GM21367 (cell line): Measurements from ENCODE around the gene UQCC5.

ENCODE experiments used
- ATAC-seq: cut with Tn5 transposase; IDR thresholded peaks from one replicate; pipeline ENCODE4 v1.9.1; 2021; ENCODE audit not compliant: unreplicated experiment

Gene UQCC5

DNA sequence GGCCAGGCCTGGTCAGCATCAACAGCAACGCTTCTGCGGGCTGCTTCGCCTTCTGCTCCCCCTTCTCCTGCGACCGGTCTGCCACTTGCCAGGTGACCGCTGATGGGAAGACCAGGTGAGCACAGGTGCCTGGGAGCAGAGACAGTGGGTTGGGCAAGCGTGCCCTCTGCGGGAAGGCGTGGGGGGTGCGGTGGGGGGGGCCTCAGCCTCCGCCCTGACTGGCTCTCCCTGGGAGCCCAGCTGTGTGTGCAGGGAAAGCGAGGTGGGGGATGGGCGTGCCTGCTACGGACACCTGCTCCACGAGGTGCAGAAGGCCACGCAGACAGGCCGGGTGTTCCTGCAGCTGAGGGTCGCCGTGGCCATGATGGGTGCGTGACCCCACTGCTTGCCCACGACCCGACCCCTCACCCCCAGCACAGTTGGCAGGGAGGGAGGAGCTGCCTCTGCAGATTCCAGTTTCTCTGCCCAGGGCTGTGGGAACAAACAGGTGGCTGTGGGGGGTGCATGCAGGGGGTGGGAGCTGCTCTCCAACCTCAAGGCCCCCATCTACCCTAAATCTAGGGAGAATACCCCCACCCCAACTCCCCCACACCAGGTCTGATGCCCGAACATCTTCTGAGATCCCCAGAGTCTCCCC, 32.5 kb upstream of the UQCC5 start:
- no peak for ATAC-seq

DNA sequence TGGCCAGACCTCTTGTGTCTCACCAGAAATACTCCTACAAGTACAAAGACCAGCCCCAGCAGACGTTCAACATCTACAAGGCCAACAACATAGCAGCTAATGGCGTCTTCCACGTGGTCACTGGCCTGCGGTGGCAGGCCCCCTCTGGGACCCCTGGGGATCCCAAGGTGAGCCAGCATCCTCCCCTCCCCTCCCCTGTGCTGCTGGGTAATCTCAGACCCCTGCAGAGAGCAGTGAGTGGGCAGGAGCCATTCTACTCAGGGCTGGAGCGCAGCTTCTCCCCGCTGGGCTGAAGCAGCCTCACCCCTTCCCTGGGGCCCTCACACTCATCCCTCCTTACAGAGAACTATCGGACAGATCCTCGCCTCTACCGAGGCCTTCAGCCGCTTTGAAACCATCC, 31.4 kb upstream of the UQCC5 start:
- no peak for ATAC-seq

- ATAC-seq = no peak
These were observed 30.0 kb upstream of the UQCC5 start for GRCh38 chr3:52506266-52506966.

DNA sequence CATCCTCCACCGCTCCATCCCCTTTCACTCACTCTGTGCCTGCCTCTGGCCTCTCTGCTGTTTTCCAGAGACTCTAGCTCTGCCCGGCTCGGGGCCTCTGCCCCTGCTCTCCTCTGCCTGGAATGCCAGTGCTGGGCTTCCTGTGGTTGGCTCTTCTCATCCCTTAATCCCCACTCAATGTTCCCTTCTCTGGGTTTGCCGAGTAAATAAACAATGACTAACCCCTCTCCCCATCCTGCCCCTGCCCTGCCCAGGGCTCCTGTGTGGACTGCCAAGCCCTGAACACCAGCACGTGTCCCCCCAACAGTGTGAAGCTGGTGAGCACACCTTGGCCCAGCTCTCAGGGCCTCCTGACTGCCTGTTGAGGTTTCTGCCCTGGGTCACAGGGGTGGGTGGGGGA, 29.0 kb upstream of the UQCC5 start:
- no peak for ATAC-seq

DNA sequence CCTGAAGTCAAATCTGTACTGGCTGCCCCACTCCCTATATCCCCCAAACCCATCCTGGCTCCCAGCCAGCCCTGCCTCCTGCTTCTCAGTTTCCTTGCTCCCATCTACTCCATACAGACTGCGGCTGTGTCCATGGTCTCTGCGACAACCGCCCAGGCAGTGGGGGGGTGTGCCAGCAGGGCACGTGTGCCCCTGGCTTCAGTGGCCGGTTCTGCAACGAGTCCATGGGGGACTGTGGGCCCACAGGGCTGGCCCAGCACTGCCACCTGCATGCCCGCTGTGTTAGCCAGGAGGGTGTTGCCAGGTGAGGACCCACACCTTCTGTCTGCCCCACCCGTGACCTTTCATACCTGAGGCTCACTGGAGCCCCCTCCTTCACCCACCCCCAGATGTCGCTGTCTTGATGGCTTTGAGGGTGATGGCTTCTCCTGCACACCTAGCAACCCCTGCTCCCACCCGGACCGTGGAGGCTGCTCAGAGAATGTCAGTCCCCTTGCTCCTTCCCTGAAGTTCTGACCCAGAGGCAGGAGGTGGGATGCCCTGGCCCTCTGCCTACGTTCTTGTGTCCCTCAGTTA, 26.6 kb upstream of the UQCC5 start:
- no peak for ATAC-seq

GRCh38 chr3:52511509-52511908, 24.9 kb upstream of the UQCC5 start:
- ATAC-seq = no peak

DNA sequence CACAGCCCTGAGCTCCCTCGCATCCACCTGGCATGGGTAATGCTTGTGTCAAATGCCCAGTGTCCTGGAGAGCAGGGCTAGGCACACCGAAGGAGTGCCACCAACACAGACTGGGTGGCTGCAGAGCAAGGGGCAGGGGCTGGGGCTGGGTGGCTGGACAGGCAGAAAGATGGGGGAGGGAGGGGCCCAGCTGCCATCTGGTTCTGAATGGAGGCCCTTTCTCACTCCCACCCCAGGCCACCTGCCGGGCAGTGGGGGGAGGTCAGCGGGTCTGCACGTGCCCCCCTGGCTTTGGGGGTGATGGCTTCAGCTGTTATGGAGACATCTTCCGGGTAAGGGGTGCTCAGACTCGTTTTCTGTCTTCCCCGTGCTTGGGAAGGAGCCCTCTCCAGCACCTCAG, 24.3 kb upstream of the UQCC5 start:
- no peak for ATAC-seq

- no peak for ATAC-seq
These were observed 23.7 kb upstream of the UQCC5 start for GRCh38 chr3:52512727-52513126.

DNA sequence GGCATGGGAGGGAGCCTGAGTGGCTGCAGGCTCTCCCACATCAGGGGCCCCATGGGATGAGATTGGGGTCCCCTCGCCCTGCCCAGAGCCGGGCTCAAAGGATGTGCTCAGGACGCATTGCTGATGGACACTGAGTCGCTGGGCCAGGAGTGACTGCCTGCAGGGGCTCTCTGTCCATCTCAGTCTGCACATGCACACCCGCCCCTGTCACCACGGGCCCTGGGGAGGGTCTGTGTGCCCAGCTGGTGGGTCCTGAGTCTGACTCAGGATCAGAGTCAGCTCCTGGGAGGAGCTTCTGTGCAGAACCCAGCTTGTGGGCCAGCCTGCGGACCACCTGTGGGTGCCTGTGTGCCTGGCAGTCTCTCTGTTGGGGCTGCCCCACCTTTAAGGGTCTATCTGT, 23.1 kb upstream of the UQCC5 start:
- ATAC-seq = no peak

DNA sequence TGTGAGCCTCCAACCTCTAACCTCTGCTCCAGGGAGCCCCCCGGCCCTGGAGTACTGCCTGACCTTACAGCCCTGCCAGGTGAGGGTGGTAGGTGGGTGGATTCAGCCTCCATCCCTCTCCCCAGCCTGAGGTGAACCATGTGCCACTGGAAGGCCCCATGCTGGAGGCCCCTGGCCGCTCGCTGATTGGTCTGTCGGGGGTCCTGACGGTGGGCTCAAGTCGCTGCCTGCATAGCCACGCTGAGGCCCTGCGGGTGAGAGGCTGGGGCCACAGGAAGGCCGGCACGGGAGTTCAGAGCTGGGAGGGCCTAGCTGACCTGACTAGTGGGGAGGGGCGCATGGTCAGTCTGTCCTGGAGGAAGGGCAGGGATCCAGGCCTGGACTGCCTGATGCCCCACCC, 21.8 kb upstream of the UQCC5 start:
- no peak for ATAC-seq

DNA sequence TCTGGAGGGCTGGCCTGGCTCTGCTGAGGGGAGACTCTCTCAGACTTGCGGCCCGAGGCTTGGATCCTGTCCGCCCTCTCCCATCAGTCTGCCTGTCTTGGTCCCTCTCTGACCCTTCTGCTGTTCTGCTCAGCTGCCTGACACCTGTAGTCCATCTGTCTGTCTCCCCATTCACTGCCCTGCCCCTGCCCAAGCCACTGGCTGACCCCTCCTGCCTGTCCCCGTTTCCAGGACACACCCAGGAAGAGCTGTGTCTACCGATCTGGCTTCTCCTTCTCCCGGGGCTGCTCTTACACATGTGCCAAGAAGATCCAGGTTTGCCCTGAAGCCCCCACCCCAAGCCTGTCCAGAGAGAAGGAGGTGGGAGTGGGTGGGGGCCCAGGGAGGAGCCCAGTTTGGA, 21.2 kb upstream of the UQCC5 start:
- ATAC-seq = no peak

GRCh38 chr3:52516509-52517195, 19.8 kb upstream of the UQCC5 start:
- no peak for ATAC-seq

GRCh38 chr3:52517796-52518722, 18.3 kb upstream of the UQCC5 start:
- no peak for ATAC-seq

DNA sequence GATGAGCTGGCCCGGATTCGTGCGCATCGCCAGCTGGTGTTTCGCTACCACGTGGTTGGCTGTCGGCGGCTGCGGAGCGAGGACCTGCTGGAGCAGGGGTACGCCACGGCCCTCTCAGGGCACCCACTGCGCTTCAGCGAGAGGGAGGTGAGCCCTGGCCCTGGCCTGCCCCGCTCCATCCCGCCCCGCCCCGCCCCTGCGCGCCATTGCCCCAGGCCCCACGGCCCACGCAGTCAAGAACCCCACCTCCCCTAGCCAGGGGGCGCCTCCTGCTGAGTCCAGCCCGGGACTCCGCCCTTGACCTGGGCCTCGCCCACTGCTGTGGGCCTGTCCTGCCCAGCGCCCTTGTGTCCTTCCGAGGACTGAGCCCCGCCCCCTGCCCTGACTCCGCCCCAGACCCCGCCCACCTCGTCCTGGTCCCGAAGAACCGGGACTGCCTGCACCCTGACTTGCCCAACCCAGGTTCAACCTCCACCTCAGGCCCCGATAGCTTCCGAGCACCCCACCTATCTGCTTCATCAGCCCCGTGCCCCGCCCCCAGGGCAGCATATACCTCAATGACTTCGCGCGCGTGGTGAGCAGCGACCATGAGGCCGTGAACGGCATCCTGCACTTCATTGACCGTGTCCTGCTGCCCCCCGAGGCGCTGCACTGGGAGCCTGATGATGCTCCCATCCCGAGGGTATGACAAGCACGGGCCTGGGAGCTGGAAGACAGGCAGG, 17.5 kb upstream of the UQCC5 start:
- no peak for ATAC-seq

DNA sequence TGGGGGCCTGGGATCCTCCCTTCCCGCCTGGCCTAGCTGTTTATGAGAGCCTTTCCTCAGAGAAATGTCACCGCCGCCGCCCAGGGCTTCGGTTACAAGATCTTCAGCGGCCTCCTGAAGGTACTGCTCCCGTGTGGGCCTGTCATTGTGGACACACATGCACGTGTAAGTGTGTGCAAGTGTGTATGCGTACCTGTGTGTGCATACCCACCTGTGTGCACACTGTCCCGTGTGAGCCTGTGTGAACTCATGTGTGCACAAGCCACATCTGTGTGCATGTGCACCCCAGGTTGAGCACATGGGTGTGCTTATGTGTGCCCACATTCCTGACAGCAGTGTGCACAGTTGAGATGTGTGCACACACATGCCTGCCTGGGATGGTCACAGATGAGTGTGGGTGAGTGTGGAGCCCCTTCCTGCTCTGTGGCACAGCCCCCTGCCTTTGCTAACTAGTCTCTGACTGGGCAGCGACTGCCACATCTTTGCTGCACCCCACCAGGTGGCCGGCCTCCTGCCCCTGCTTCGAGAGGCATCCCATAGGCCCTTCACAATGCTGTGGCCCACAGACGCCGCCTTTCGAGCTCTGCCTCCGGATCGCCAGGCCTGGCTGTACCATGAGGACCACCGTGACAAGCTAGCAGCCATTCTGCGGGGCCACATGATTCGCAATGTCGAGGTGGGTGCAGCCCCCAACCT, 16.8 kb upstream of the UQCC5 start:
- no peak for ATAC-seq

DNA sequence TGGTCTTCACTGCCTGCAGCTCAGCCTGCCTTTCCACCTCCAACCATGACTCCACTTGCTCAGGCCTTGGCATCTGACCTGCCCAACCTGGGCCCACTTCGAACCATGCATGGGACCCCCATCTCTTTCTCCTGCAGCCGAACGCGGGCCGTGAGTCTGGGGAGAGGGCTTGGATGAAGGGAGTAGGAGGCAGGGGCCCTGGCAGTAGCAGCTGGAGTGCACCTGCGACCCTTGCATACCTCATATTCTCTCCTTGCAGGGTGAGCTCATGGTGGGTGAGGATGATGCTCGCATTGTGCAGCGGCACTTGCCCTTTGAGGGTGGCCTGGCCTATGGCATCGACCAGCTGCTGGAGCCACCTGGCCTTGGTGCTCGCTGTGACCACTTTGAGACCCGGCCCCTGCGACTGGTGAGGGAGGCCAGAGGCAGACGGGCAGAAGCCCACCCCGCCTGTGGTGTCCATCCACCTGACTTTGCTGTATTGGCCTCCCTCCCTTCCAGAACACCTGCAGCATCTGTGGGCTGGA, 16.2 kb upstream of the UQCC5 start:
- ATAC-seq = no peak

DNA sequence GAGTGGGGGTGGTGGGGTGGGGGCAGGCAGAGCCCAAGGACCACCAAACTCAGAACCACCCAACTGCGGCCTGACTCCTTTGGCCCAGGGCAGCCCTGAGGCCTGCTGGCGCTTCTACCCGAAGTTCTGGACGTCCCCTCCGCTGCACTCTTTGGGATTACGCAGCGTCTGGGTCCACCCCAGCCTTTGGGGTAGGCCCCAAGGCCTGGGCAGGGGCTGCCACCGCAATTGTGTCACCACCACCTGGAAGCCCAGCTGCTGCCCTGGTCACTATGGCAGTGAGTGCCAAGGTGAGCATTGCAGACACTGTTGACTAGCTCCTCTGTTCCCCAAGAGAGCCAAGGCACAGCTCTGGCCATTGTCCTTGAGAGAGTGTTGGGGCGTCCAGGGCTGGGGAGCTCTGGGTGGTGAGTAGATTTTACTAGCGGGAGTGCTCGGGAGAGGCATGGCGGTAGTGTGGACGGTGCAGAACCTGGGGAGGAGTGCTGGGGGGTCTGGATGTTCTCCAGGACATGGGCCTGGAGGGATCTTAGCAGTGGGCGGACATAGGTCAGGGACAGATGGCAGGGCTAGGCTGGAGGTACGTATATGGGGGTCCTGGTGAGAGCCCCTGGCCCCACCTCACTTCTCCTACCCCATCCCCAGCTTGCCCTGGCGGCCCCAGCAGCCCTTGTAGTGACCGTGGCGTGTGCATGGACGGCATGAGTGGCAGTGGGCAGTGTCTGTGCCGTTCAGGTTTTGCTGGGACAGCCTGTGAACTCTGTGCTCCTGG, 15.5 kb upstream of the UQCC5 start:
- ATAC-seq = no peak

GRCh38 chr3:52521488-52521824, 14.9 kb upstream of the UQCC5 start:
- ATAC-seq = no peak
